Measurements from ENCODE around the gene CAPN2. TPM values are rescaled to one million over a fixed set of nuclear protein-coding genes. Genes with fewer than 3 reads are reported as not detected.

Gene CAPN2
- total RNA-seq, 1 experiment from 2014 or later = 1,259 TPM

GRCh38 chr1:223667484-223668182 lies 44.7 kb upstream of the CAPN2 start:
- TF ChIP-seq CTCF (conservative IDR thresholded peaks at IDR 0.05; ENCODE audit: low read depth, low read length) = no peak
- no peak for TF ChIP-seq EZH2 (IDR thresholded peaks at IDR 0.05; ENCODE audit: low read length, unreplicated experiment)
- no peak for TF ChIP-seq EZH2phosphoT487 (IDR thresholded peaks at IDR 0.05; ENCODE audit: borderline replicate concordance, low read length)
- H3F3A ChIP-seq (ENCODE audit: low read length, unreplicated experiment) = peaks cover 10% of the 10 kb centered on the region
- H3K9me3 ChIP-seq (ENCODE audit: low read length) = no peaks in the 10 kb centered on the region
- peaks cover 64% of the 10 kb centered on the region for H3K4me1 ChIP-seq (ENCODE audit: insufficient read depth, low read length)
- ChIA-PET CTCF (interaction anchor here (0.6 kb wide), 2 partner anchors 56 to 111 kb away, joined by 3 to 4 read pairs; no protein-coding TSS in a partner anchor), POLR2A (ENCODE audit: unreplicated experiment) (no interaction called here)
- ATAC-seq = no peak
- no peak overlapping the region for H3K4me2 ChIP-seq (ENCODE audit: low read length)
- no peak overlapping the region for H2AFZ ChIP-seq (ENCODE audit: low read length)
- no peak overlapping the region for H3K4me3 ChIP-seq (ENCODE audit: low read length)
- no peaks in the 10 kb centered on the region for H3K9me2 ChIP-seq (replicated peaks; ENCODE audit: low read length)
- BruUV-seq (replicated peaks) = no TSS peak
- H3K9ac ChIP-seq (ENCODE audit: low read length) = no peak overlapping the region
- no peaks in the 10 kb centered on the region for H4K20me1 ChIP-seq (ENCODE audit: low read length)
- DNase-seq = peak; percentile 41
- no peaks in the 10 kb centered on the region for H3K27me3 ChIP-seq (ENCODE audit: low read length)
- H3K36me3 ChIP-seq (ENCODE audit: low read depth, low read length) = no peaks in the 10 kb centered on the region
- intact Hi-C loops (cut with micrococcal nuclease) = no loop called here
- H3K27ac ChIP-seq (ENCODE audit: low read length) = no peak overlapping the region
- peaks cover 8% of the 10 kb centered on the region; the same call in 1 of the 2 replicates for H3K79me2 ChIP-seq (ENCODE audit: low read length)

GRCh38 chr1:223669003-223669795 lies 43.1 kb upstream of the CAPN2 start:
- ATAC-seq (no peak), DNase-seq (no peak)
- TF ChIP-seq EZH2 (IDR thresholded peaks at IDR 0.05; ENCODE audit: low read length, unreplicated experiment) = no peak
- no peak for TF ChIP-seq EZH2phosphoT487 (IDR thresholded peaks at IDR 0.05; ENCODE audit: borderline replicate concordance, low read length)
- no peak for TF ChIP-seq CTCF (conservative IDR thresholded peaks at IDR 0.05; ENCODE audit: low read depth, low read length)
- H3K79me2 ChIP-seq (ENCODE audit: low read length) = peaks cover 6% of the 10 kb centered on the region; the same call in 1 of the 2 replicates
- H3K27ac ChIP-seq (ENCODE audit: low read length) = no peak overlapping the region
- H3K27me3 ChIP-seq (ENCODE audit: low read length) = no peaks in the 10 kb centered on the region
- no peaks in the 10 kb centered on the region for H3K9me3 ChIP-seq (ENCODE audit: low read length)
- H3K9me2 ChIP-seq (replicated peaks; ENCODE audit: low read length) = no peaks in the 10 kb centered on the region
- ChIA-PET POLR2A (ENCODE audit: unreplicated experiment) (no interaction called here), CTCF (no interaction called here)
- BruUV-seq (replicated peaks) = no TSS peak
- H4K20me1 ChIP-seq (ENCODE audit: low read length) = no peaks in the 10 kb centered on the region
- no peak overlapping the region for H2AFZ ChIP-seq (ENCODE audit: low read length)
- intact Hi-C loops (cut with micrococcal nuclease) = no loop called here
- no peak overlapping the region for H3K4me3 ChIP-seq (ENCODE audit: low read length)
- H3F3A ChIP-seq (ENCODE audit: low read length, unreplicated experiment) = peaks cover 10% of the 10 kb centered on the region
- no peaks in the 10 kb centered on the region for H3K36me3 ChIP-seq (ENCODE audit: low read depth, low read length)
- H3K4me2 ChIP-seq (ENCODE audit: low read length) = no peak overlapping the region
- peaks cover 49% of the 10 kb centered on the region for H3K4me1 ChIP-seq (ENCODE audit: insufficient read depth, low read length)
- H3K9ac ChIP-seq (ENCODE audit: low read length) = no peak overlapping the region
